HepG2 (cell line): ENCODE data around the gene POLN. TPM values are rescaled to one million over a fixed set of nuclear protein-coding genes. Genes with fewer than 3 reads are reported as not detected.
A peak's percentile ranks its signal among the peaks of the same experiment; 100 is the strongest.

ENCODE experiments used
- FOSL1 ChIP-seq: sonication (generic); formaldehyde crosslinking; IDR thresholded peaks from 2 replicates; pipeline ENCODE4 v1.9.0; 2021; ENCODE audit warnings: missing genetic modification reagents, borderline replicate concordance
- FOXJ3 ChIP-seq: sonication (generic); formaldehyde crosslinking; IDR thresholded peaks from 2 replicates; pipeline ENCODE4 v1.4.0; 2020; ENCODE audit warnings: missing genetic modification reagents, mild to moderate bottlenecking, borderline replicate concordance
- FUBP1 ChIP-seq: sonication (generic); formaldehyde crosslinking; IDR thresholded peaks from 2 replicates; pipeline ENCODE4 v1.5.1; 2020; ENCODE audit warnings: missing genetic modification reagents, mild to moderate bottlenecking, borderline replicate concordance
- ISX ChIP-seq: sonication (generic); formaldehyde crosslinking; conservative IDR thresholded peaks from 2 replicates; pipeline ENCODE4 v1.5.0; 2020; ENCODE audit warnings: missing genetic modification reagents
- JDP2 ChIP-seq: sonication (generic); formaldehyde crosslinking; IDR thresholded peaks from 2 replicates; pipeline ENCODE4 v1.8.1; 2022; ENCODE audit warnings: missing genetic modification reagents, borderline replicate concordance
- RFXAP ChIP-seq: sonication (generic); formaldehyde crosslinking; IDR thresholded peaks from 2 replicates; pipeline ENCODE4 v1.4.0; 2020; ENCODE audit warnings: missing genetic modification reagents, borderline replicate concordance
- UBTF ChIP-seq: sonication (generic); formaldehyde crosslinking; IDR thresholded peaks from 2 replicates; pipeline ENCODE4 v1.4.0; 2020; ENCODE audit warnings: mild to moderate bottlenecking, missing genetic modification reagents
- XBP1 ChIP-seq: sonication (generic); formaldehyde crosslinking; IDR thresholded peaks from 2 replicates; pipeline ENCODE4 v1.5.0; 2020; ENCODE audit warnings: missing genetic modification reagents
- ZBTB40 ChIP-seq, 2 experiments: fragments of 450-650 bp in 1 of 2; sonication (generic) in 1 of 2; formaldehyde crosslinking in 1 of 2; IDR thresholded peaks; 2 replicates each; pipeline versions ENCODE4 v1.6.1 to v1.8.0; 2016 to 2022; ENCODE audit warnings: antibody characterized with exemption in 1 of 2, mild to moderate bottlenecking in 1 of 2, missing genetic modification reagents in 1 of 2
- ZNF230 ChIP-seq: sonication (generic); formaldehyde crosslinking; IDR thresholded peaks from 2 replicates; pipeline ENCODE4 v1.4.0; 2020; ENCODE audit warnings: mild to moderate bottlenecking, missing genetic modification reagents
- ZNF280B ChIP-seq: sonication (generic); formaldehyde crosslinking; IDR thresholded peaks from 2 replicates; pipeline ENCODE4 v1.5.0; 2020; ENCODE audit warnings: missing genetic modification reagents, mild to moderate bottlenecking, borderline replicate concordance
- ZNF430 ChIP-seq: sonication (generic); formaldehyde crosslinking; IDR thresholded peaks from 2 replicates; pipeline ENCODE4 v1.9.0; 2021; ENCODE audit warnings: mild to moderate bottlenecking, missing genetic modification reagents
- ZNF557 ChIP-seq: sonication (generic); formaldehyde crosslinking; IDR thresholded peaks from 2 replicates; pipeline ENCODE4 v1.4.0; 2020; ENCODE audit warnings: missing genetic modification reagents
- polyA plus RNA-seq, 8 experiments: library from polyadenylated mRNA; depleted of rRNA in 3 of 8; stranded (reverse) in 7 of 8; unstranded in 1 of 8; fragments of >200 nt; fragmentation: Illumina TruSeq in 4 of 8; extraction: Trizol in 4 of 8; gene quantifications; 2 replicates each; pipeline versions ENCODE4 v1.2.1 to v1.2.3, GENCODE V29; 2011 to 2016; ENCODE audit warnings: low read depth in 4 of 8, missing spikeins in 1 of 8, mixed read lengths in 1 of 8; ENCODE audit not compliant: insufficient read depth in 1 of 8
- total RNA-seq, 5 experiments: library from RNA; depleted of rRNA; stranded (reverse); fragments of >200 nt; fragmentation: Illumina TruSeq; extraction: Trizol; gene quantifications; 2 replicates each; pipeline ENCODE4 v1.2.3, GENCODE V29; 2016; ENCODE audit warnings: low read depth in 1 of 5

The POLN gene
- total and polyA plus RNA-seq, 2 of the 13 experiments (the other 11 are each of a cell fraction or from before 2014, with no cell fraction given): 0.93 to 1.5 TPM

GRCh38 chr4:2071252-2071911 is 170.5 kb downstream of the POLN start (continued):
- TF ChIP-seq UBTF (CRISPR knock-in tag) (peak; percentile 42; the same call in 1 of the 2 replicates), ZNF557 (CRISPR knock-in tag) (0 out of 2 replicates have a peak, but pooled peaks have one; percentile 30), RFXAP (CRISPR knock-in tag) (peak; percentile 9; the same call in 1 of the 2 replicates), FUBP1 (CRISPR knock-in tag) (no peak), FOSL1 (CRISPR knock-in tag) (no peak), ISX (no peak), ZNF230 (CRISPR knock-in tag) (no peak), ZNF430 (no peak), ZNF280B (CRISPR knock-in tag) (no peak), FOXJ3 (CRISPR knock-in tag) (0 out of 2 replicates have a peak, but pooled peaks have one; percentile 31), ZBTB40 (IDR thresholded peaks at IDR 0.05) (no peak), ZBTB40 (CRISPR knock-in tag; IDR thresholded peaks at IDR 0.05) (no peak), JDP2 (CRISPR knock-in tag) (no peak), XBP1 (CRISPR knock-in tag) (no peak)
